Measurements from ENCODE around the gene BBS1.

BBS1 gene

DNA sequence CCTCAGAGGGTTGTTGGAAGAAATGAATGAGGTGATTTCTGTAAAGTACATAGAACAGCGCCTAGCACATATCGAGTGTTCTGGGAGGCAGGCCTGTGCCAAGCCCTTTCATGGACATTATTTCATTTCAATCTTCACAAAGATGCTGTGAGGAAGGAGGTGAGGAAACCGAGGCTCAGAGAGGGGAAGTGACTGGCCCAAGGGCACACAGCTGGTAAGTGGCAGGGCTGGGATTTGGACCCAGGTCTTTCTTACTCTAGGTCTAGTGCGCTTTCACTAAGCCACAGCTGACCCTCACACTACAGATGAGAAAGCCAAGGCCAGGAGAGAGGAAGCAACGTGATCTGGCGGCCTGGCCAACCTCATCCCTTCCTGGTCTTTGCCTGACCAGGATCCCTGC lies 41.7 kb upstream of the BBS1 start:
- Histone ChIP-seq H3K36me3 (ENCODE audit: control insufficient read depth in 1 of 2, insufficient read depth in 2 of 2, low read length in 2 of 2) (peaks cover 0 to 15% of the 10 kb centered on the region in 2 donors), H3K27ac (ENCODE audit: low read depth, low read length) (no peak overlapping the region), H3K9me3 (ENCODE audit: control insufficient read depth in 1 of 2, low read length in 2 of 2) (no peaks in the 10 kb centered on the region), H3K4me3 (ENCODE audit: low read depth in 1 of 2, low read length in 2 of 2) (no peak overlapping the region), H3K9ac (ENCODE audit: low read depth in 1 of 2, low read length in 2 of 2) (no peak overlapping the region), H3K27me3 (ENCODE audit: control insufficient read depth in 1 of 2, insufficient read depth in 2 of 2, low read length in 2 of 2) (no peaks in the 10 kb centered on the region), H3K4me1 (ENCODE audit: control insufficient read depth in 1 of 2, insufficient read depth in 2 of 2, low read length in 2 of 2) (peaks cover 10 to 12% of the 10 kb centered on the region in 2 donors)

DNA sequence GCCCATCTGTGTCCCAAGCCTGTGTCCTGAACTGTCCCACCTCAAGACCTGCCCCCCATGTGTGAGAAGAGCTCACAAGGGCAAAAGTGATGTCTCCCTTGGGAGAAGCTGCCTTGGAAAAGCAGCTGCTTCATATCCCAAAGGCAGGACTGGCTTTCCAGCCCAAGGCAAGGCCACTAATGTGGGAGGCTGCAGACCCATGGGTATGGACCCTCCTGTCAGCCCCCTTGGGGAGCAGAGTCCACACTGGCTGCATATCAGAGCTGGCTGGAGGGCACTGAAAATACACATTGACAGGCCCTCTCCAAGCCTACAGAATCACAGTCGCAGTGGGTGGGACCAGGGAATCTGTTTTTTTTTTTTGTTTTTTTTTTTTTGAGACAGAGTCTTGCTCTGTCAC lies 41.0 kb upstream of the BBS1 start:
- Histone ChIP-seq H3K27me3 (ENCODE audit: control insufficient read depth in 1 of 2, insufficient read depth in 2 of 2, low read length in 2 of 2) (no peaks in the 10 kb centered on the region), H3K27ac (ENCODE audit: low read depth, low read length) (no peak overlapping the region), H3K9me3 (ENCODE audit: control insufficient read depth in 1 of 2, low read length in 2 of 2) (no peaks in the 10 kb centered on the region), H3K4me3 (ENCODE audit: low read depth in 1 of 2, low read length in 2 of 2) (no peak overlapping the region), H3K4me1 (ENCODE audit: control insufficient read depth in 1 of 2, insufficient read depth in 2 of 2, low read length in 2 of 2) (peaks cover 10 to 12% of the 10 kb centered on the region in 2 donors), H3K36me3 (ENCODE audit: control insufficient read depth in 1 of 2, insufficient read depth in 2 of 2, low read length in 2 of 2) (peaks cover 0 to 17% of the 10 kb centered on the region in 2 donors), H3K9ac (ENCODE audit: low read depth in 1 of 2, low read length in 2 of 2) (no peak overlapping the region)

DNA sequence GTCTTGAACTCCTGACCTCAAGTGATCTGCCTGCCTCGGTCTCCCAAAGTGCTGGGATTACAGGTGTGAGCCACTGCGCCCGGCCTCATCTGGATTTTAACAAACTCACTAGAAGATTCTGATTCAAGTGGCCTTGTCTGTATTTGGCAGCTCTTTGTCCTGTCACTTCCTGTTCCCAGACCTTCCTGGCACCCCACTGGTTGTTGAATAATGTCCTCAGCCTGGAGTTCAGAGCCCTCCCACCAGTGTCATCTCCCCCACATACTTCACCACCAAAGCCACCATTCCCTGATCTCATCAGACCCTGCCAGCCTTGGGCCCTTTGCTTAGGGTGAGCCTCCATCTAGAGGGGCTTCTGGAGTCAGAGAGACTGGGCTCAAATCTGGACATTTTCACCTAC lies 40.4 kb upstream of the BBS1 start:
- Histone ChIP-seq H3K4me3 (ENCODE audit: low read depth in 1 of 2, low read length in 2 of 2) (no peak overlapping the region), H3K27ac (ENCODE audit: low read depth, low read length) (no peak overlapping the region), H3K36me3 (ENCODE audit: control insufficient read depth in 1 of 2, insufficient read depth in 2 of 2, low read length in 2 of 2) (peaks cover 0 to 17% of the 10 kb centered on the region in 2 donors), H3K9ac (ENCODE audit: low read depth in 1 of 2, low read length in 2 of 2) (no peak overlapping the region), H3K9me3 (ENCODE audit: control insufficient read depth in 1 of 2, low read length in 2 of 2) (no peaks in the 10 kb centered on the region), H3K4me1 (ENCODE audit: control insufficient read depth in 1 of 2, insufficient read depth in 2 of 2, low read length in 2 of 2) (peaks cover 10 to 12% of the 10 kb centered on the region in 2 donors), H3K27me3 (ENCODE audit: control insufficient read depth in 1 of 2, insufficient read depth in 2 of 2, low read length in 2 of 2) (no peaks in the 10 kb centered on the region)

DNA sequence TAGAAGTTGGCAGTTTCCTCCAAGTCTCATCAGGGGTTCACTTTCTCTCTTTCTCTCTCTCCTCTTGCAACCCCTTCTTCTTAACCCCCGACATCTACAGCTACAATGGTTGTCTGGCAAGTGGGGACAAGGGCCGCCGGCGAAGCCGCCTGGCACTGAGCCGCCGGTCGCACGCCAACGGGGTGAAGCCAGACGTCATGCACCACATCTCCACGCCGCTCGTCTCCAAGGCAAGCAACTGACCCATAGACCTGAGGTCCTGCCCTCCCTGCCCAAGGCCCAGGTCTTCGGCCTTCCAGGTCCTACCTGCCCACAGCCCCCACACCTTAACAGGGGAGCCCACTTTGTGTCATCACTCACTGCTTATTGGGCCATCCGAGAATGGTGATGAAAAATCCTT lies 39.3 kb upstream of the BBS1 start:
- Histone ChIP-seq H3K9me3 (ENCODE audit: control insufficient read depth in 1 of 2, low read length in 2 of 2) (no peaks in the 10 kb centered on the region), H3K4me1 (ENCODE audit: control insufficient read depth in 1 of 2, insufficient read depth in 2 of 2, low read length in 2 of 2) (peaks cover 9 to 10% of the 10 kb centered on the region in 2 donors), H3K4me3 (ENCODE audit: low read depth in 1 of 2, low read length in 2 of 2) (no peak overlapping the region), H3K9ac (ENCODE audit: low read depth in 1 of 2, low read length in 2 of 2) (no peak overlapping the region), H3K27me3 (ENCODE audit: control insufficient read depth in 1 of 2, insufficient read depth in 2 of 2, low read length in 2 of 2) (no peaks in the 10 kb centered on the region), H3K36me3 (ENCODE audit: control insufficient read depth in 1 of 2, insufficient read depth in 2 of 2, low read length in 2 of 2) (peaks cover 0 to 17% of the 10 kb centered on the region in 2 donors), H3K27ac (ENCODE audit: low read depth, low read length) (no peak overlapping the region)

DNA sequence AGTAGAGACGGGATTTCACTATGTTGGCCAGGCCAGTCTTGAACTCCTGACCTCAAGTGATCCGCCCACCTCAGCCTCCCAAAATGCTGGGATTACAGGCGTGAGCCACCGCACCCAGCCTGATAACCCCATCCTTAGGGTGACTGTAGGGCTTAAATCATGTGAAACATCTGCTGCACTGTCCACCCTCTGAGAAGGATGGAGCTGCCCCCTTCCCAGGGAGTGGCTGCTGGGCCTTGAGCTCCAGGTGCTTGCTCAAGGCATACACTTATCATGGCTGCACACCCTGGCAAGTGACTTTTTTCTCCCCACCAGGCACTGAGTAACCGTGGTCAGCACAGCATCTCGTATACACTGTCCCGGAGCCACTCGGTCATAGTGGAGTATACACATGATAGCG lies 38.4 kb upstream of the BBS1 start:
- Histone ChIP-seq H3K4me3 (ENCODE audit: low read depth in 1 of 2, low read length in 2 of 2) (no peak overlapping the region), H3K27ac (ENCODE audit: low read depth, low read length) (no peak overlapping the region), H3K9ac (ENCODE audit: low read depth in 1 of 2, low read length in 2 of 2) (no peak overlapping the region), H3K4me1 (ENCODE audit: control insufficient read depth in 1 of 2, insufficient read depth in 2 of 2, low read length in 2 of 2) (peaks cover 9 to 10% of the 10 kb centered on the region in 2 donors), H3K36me3 (ENCODE audit: control insufficient read depth in 1 of 2, insufficient read depth in 2 of 2, low read length in 2 of 2) (peaks cover 0 to 17% of the 10 kb centered on the region in 2 donors), H3K27me3 (ENCODE audit: control insufficient read depth in 1 of 2, insufficient read depth in 2 of 2, low read length in 2 of 2) (no peaks in the 10 kb centered on the region), H3K9me3 (ENCODE audit: control insufficient read depth in 1 of 2, low read length in 2 of 2) (no peaks in the 10 kb centered on the region)

DNA sequence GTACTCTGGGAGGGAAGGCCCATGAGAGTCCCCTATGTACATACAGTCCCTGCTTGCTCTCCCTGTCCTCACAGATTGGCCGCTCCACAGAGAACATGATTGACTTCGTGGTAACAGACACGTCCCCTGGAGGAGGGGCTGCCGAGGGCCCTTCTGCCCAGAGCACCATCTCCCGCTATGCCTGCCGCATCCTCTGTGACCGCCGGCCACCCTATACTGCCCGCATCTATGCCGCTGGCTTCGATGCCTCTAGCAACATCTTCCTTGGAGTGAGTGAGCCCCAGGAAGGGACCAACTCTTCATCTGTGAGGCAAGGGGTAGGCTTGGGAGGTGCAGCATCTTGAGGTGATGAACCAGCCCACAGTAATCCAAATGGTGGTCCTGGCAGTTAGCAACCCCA lies 37.3 kb upstream of the BBS1 start:
- Histone ChIP-seq H3K9ac (ENCODE audit: low read depth in 1 of 2, low read length in 2 of 2) (no peak overlapping the region), H3K27ac (ENCODE audit: low read depth, low read length) (no peak overlapping the region), H3K4me1 (ENCODE audit: control insufficient read depth in 1 of 2, insufficient read depth in 2 of 2, low read length in 2 of 2) (peaks cover 0 to under 1% of the 10 kb centered on the region in 2 donors), H3K27me3 (ENCODE audit: control insufficient read depth in 1 of 2, insufficient read depth in 2 of 2, low read length in 2 of 2) (no peaks in the 10 kb centered on the region), H3K4me3 (ENCODE audit: low read depth in 1 of 2, low read length in 2 of 2) (no peak overlapping the region), H3K9me3 (ENCODE audit: control insufficient read depth in 1 of 2, low read length in 2 of 2) (no peaks in the 10 kb centered on the region), H3K36me3 (ENCODE audit: control insufficient read depth in 1 of 2, insufficient read depth in 2 of 2, low read length in 2 of 2) (peaks cover 0 to 17% of the 10 kb centered on the region in 2 donors)

DNA sequence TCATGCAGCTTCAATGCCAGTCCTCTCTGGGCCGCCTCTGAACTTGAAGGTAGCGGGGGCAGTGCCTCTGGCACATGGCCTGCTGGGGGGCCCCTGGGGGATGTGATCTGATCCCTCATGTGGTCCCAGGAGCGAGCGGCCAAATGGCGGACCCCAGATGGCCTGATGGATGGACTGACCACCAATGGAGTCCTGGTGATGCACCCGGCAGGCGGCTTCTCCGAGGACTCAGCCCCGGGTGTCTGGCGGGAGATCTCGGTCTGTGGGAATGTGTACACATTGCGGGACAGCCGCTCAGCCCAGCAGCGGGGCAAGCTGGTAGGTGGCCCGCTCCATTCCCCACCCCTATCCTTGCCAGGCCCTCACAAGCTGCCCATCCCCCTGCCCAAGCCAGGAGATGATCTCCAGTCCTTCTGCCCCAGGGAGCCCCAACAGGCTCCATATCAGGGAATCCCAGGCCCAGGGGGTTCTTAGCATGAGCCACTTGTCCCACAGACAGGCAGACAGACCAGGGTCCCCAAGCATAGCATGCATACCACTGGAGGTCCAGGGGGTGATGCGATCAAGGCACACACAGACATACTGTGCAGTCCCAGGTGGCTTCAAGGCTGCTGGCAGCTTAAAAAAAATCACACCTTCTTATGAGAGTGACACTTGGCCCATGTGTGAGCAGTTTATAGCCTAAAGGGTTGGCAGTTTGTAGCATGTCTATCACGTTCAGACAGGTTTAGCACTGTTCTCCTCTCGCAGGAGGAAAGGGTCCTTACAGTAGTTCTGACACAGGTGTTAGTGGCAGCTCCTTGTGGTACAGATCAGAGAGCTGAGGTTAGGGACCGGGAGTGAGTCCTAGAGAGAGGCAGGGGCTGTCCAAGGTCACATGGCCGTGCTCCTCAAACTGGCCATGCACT lies 36.6 kb upstream of the BBS1 start:
- H3K9me3 ChIP-seq (ENCODE audit: control insufficient read depth in 1 of 2, low read length in 2 of 2), result no peaks in the 10 kb centered on the region
- no peak overlapping the region for H3K4me3 ChIP-seq (ENCODE audit: low read depth in 1 of 2, low read length in 2 of 2)
- H3K9ac ChIP-seq (ENCODE audit: low read depth in 1 of 2, low read length in 2 of 2), result no peak overlapping the region
- peaks cover 0 to 17% of the 10 kb centered on the region in 2 donors for H3K36me3 ChIP-seq (ENCODE audit: control insufficient read depth in 1 of 2, insufficient read depth in 2 of 2, low read length in 2 of 2)
- no peak overlapping the region for H3K27ac ChIP-seq (ENCODE audit: low read depth, low read length)
- H3K27me3 ChIP-seq (ENCODE audit: control insufficient read depth in 1 of 2, insufficient read depth in 2 of 2, low read length in 2 of 2), result no peaks in the 10 kb centered on the region
- H3K4me1 ChIP-seq (ENCODE audit: control insufficient read depth in 1 of 2, insufficient read depth in 2 of 2, low read length in 2 of 2), result peaks cover 4 to 5% of the 10 kb centered on the region in 2 donors

DNA sequence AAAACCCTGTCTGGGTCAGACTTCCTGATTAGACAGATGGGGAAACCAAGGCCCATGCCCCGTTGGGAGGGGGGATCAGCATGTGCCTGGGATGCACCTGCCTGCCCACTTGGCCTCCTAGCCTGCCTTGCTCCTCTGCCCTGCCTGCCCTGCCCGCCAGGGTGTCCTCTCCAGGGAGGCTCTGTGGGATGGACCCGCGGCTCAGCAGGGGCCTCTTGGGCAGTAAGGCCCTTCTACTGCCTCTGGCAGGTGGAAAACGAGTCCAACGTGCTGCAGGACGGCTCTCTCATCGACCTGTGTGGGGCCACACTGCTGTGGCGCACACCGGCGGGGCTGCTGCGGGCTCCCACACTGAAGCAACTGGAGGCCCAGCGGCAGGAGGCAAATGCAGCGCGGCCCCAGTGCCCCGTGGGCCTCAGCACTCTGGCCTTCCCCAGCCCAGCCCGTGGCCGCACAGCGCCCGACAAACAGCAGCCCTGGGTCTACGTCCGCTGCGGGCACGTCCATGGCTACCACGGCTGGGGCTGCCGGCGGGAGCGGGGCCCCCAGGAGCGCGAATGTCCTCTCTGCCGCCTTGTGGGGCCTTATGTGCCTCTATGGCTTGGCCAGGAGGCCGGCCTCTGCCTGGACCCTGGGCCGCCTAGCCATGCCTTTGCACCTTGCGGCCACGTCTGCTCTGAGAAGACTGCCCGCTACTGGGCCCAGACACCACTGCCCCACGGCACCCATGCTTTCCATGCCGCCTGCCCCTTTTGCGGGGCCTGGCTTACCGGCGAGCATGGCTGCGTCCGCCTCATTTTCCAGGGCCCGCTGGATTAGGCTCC lies 34.9 kb upstream of the BBS1 start:
- Histone ChIP-seq H3K27ac (ENCODE audit: low read depth, low read length) (no peak overlapping the region), H3K27me3 (ENCODE audit: control insufficient read depth in 1 of 2, insufficient read depth in 2 of 2, low read length in 2 of 2) (no peaks in the 10 kb centered on the region), H3K9ac (ENCODE audit: low read depth in 1 of 2, low read length in 2 of 2) (no peak overlapping the region), H3K4me3 (ENCODE audit: low read depth in 1 of 2, low read length in 2 of 2) (no peak overlapping the region), H3K4me1 (ENCODE audit: control insufficient read depth in 1 of 2, insufficient read depth in 2 of 2, low read length in 2 of 2) (peaks cover 9 to 11% of the 10 kb centered on the region in 2 donors), H3K9me3 (ENCODE audit: control insufficient read depth in 1 of 2, low read length in 2 of 2) (no peaks in the 10 kb centered on the region), H3K36me3 (ENCODE audit: control insufficient read depth in 1 of 2, insufficient read depth in 2 of 2, low read length in 2 of 2) (peaks cover 0 to 17% of the 10 kb centered on the region in 2 donors)

DNA sequence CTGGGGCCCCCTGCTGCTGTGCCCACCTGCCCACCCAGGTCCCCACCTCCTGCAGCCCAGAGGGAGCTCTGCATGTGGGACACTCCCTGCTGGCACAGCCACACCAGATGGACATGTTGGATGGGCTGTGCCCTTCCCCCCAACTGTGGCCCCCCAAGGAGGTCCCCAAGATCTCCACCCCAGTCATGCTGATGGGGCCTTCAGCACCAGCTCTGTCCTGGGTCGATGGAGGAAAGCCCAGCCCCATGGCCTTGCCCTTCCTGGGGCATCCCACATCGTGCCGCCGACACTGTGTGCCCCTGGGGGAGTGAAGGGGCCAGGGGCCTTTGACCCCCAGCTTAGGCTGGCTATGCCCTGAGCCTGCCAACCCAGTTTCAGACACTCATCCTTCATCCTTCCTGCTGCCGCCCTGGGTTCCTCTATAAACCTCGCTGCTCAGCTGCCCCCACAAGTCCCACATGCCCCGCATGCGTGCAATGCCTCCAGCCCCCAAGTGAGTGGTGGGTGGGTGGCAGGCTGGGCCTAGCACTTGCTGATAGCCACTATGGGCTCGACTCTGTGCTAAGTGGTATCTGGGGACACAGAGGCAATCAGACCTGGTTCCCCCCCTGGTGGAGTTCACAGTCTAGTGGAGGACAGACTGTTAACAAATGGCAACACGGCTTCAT lies 34.1 kb upstream of the BBS1 start:
- no peak overlapping the region for H3K4me3 ChIP-seq (ENCODE audit: low read depth in 1 of 2, low read length in 2 of 2)
- peaks cover 13 to 17% of the 10 kb centered on the region in 2 donors for H3K4me1 ChIP-seq (ENCODE audit: control insufficient read depth in 1 of 2, insufficient read depth in 2 of 2, low read length in 2 of 2)
- H3K27me3 ChIP-seq (ENCODE audit: control insufficient read depth in 1 of 2, insufficient read depth in 2 of 2, low read length in 2 of 2), result no peaks in the 10 kb centered on the region
- no peak overlapping the region for H3K27ac ChIP-seq (ENCODE audit: low read depth, low read length)
- no peaks in the 10 kb centered on the region for H3K9me3 ChIP-seq (ENCODE audit: control insufficient read depth in 1 of 2, low read length in 2 of 2)
- peaks cover 0 to 17% of the 10 kb centered on the region in 2 donors for H3K36me3 ChIP-seq (ENCODE audit: control insufficient read depth in 1 of 2, insufficient read depth in 2 of 2, low read length in 2 of 2)
- H3K9ac ChIP-seq (ENCODE audit: low read depth in 1 of 2, low read length in 2 of 2), result no peak overlapping the region

Data from duodenal mucosa (tissue), 2 donors.